CD14-positive monocyte (primary cell): ENCODE measurements around the gene PPP1R15B. TPM values are rescaled to one million over a fixed set of nuclear protein-coding genes. Genes with fewer than 3 reads are reported as not detected.

Experiments used
- DNase-seq, 3 donors: peaks; one replicate each; pipeline ENCODE4 v3.0.0-alpha.2; 2011 to 2022
- H2AFZ ChIP-seq: 2 replicates; pipeline ENCODE4 v1.6.0; 2012; ENCODE audit warnings: mild to moderate bottlenecking, low read depth, low read length, inconsistent platforms; ENCODE audit not compliant: insufficient read depth, poor library complexity, severe bottlenecking
- H3K27ac ChIP-seq, 2 donors: 1 replicate in 1 of 2; 2 replicates in 1 of 2; pipeline ENCODE4 v1.5.1; 2012 to 2013; ENCODE audit warnings: low read length in 2 of 2, control low read depth in 1 of 2, inconsistent platforms in 1 of 2, low read depth in 1 of 2, mild to moderate bottlenecking in 1 of 2
- H3K27me3 ChIP-seq, 2 donors: one replicate each; pipeline versions ENCODE4 v1.6.0 to v1.6.1; 2011 to 2013; ENCODE audit warnings: low read length in 2 of 2; ENCODE audit not compliant: control insufficient read depth in 2 of 2, insufficient read depth in 2 of 2
- H3K36me3 ChIP-seq, 2 donors: replicated peaks in 1 of 2; 1 replicate in 1 of 2; 2 replicates in 1 of 2; pipeline versions ENCODE4 v1.5.1 to v1.6.1; 2012 to 2013; ENCODE audit warnings: low read length in 2 of 2, control low read depth in 1 of 2, inconsistent platforms in 1 of 2, mild to moderate bottlenecking in 1 of 2; ENCODE audit not compliant: insufficient read depth in 2 of 2, control insufficient read depth in 1 of 2
- H3K4me1 ChIP-seq, 2 donors: 1 replicate in 1 of 2; 2 replicates in 1 of 2; pipeline versions ENCODE4 v1.5.1 to v1.6.1; 2012 to 2013; ENCODE audit warnings: low read length in 2 of 2, control low read depth in 1 of 2, inconsistent platforms in 1 of 2, mild to moderate bottlenecking in 1 of 2, moderate library complexity in 1 of 2; ENCODE audit not compliant: insufficient read depth in 2 of 2, control insufficient read depth in 1 of 2
- H3K4me2 ChIP-seq: replicated peaks from 2 replicates; pipeline ENCODE3; 2012; ENCODE audit warnings: low read length, moderate library complexity, mild to moderate bottlenecking; ENCODE audit not compliant: poor library complexity, severe bottlenecking; ENCODE audit errors: extremely low read depth
- H3K4me3 ChIP-seq, 3 experiments: fragments of 200-600 bp in 1 of 3; sonication (generic) in 1 of 3; replicated peaks in 1 of 3; 1 replicate in 2 of 3; 2 replicates in 1 of 3; pipeline ENCODE4 v1.5.1; 2011 to 2013; ENCODE audit warnings: low read length in 3 of 3, mild to moderate bottlenecking in 3 of 3, control low read depth in 2 of 3, low read depth in 2 of 3, inconsistent platforms in 1 of 3, moderate library complexity in 1 of 3
- H3K79me2 ChIP-seq: 2 replicates; pipeline ENCODE4 v1.6.0; 2012; ENCODE audit warnings: mild to moderate bottlenecking, control low read depth, inconsistent platforms, low read length, moderate library complexity; ENCODE audit not compliant: insufficient read depth
- H3K9ac ChIP-seq: 2 replicates; pipeline ENCODE4 v1.6.0; 2017; ENCODE audit warnings: low read length, mild to moderate bottlenecking; ENCODE audit not compliant: insufficient read depth, poor library complexity, severe bottlenecking
- H3K9me3 ChIP-seq, 2 donors: replicated peaks in 1 of 2; 1 replicate in 1 of 2; 2 replicates in 1 of 2; pipeline versions ENCODE4 v1.5.1 to v1.6.1; 2012 to 2013; ENCODE audit warnings: low read length in 2 of 2, control low read depth in 1 of 2; ENCODE audit not compliant: control insufficient read depth in 1 of 2, insufficient read depth in 1 of 2
- H4K20me1 ChIP-seq: 2 replicates; pipeline ENCODE4 v1.6.0; 2012; ENCODE audit warnings: mild to moderate bottlenecking, low read length, control low read depth, moderate library complexity; ENCODE audit not compliant: insufficient read depth
- H3K27ac Mint-ChIP-seq, 7 donors: one replicate each; pipeline ENCODE4 v1.8.0; 2020; ENCODE audit warnings: mild to moderate bottlenecking in 7 of 7, mixed read lengths in 7 of 7, moderate library complexity in 6 of 7, inconsistent platforms in 2 of 7
- H3K27me3 Mint-ChIP-seq, 3 donors: one replicate each; pipeline ENCODE4 v1.8.0; 2021 to 2022; ENCODE audit warnings: low read depth in 3 of 3, mild to moderate bottlenecking in 3 of 3, mixed read lengths in 3 of 3, moderate library complexity in 3 of 3, inconsistent platforms in 1 of 3
- H3K36me3 Mint-ChIP-seq, 2 donors: one replicate each; pipeline ENCODE4 v1.8.0; 2020; ENCODE audit warnings: mixed read lengths in 2 of 2, inconsistent platforms in 1 of 2, mild to moderate bottlenecking in 1 of 2
- H3K4me1 Mint-ChIP-seq: one replicate; pipeline ENCODE4 v1.8.0; 2020; ENCODE audit warnings: mild to moderate bottlenecking, mixed read lengths
- H3K4me3 Mint-ChIP-seq, 2 donors: one replicate each; pipeline ENCODE4 v1.8.0; 2020; ENCODE audit warnings: mild to moderate bottlenecking in 2 of 2, mixed read lengths in 2 of 2, moderate library complexity in 1 of 2
- H3K9me3 Mint-ChIP-seq, 7 donors: one replicate each; pipeline ENCODE4 v1.8.0; 2020 to 2022; ENCODE audit warnings: mixed read lengths in 7 of 7, mild to moderate bottlenecking in 6 of 7, moderate library complexity in 6 of 7, inconsistent platforms in 2 of 7
- WGBS: methylation state at CpG from one replicate; pipeline ENCODE4 v1.1.5; 2013; ENCODE audit warnings: missing lambda C conversion rate; ENCODE audit not compliant: insufficient coverage; 5-methylcytosine and 5-hydroxymethylcytosine counted together
- intact Hi-C, 2 donors: fragments of 100-400 bp; cut with micrococcal nuclease; formaldehyde crosslinking; loops; one replicate each; pipeline versions ENCODE4 v1.15.0 to v1.15.1; 2023
- polyA plus RNA-seq, 3 donors: library from polyadenylated mRNA; depleted of rRNA in 1 of 3; unstranded in 2 of 3; stranded (reverse) in 1 of 3; fragments of 300-500 nt in 2 of 3; fragments of >200 nt in 1 of 3; fragmentation: Illumina TruSeq in 2 of 3; gene quantifications; 1 replicate in 2 of 3; 2 replicates in 1 of 3; pipeline ENCODE4 v1.2.3, GENCODE V29; 2012 to 2021
- TF ChIP-seq, protein P1 (sequence below): fragments of 200-600 bp; IDR thresholded peaks from one replicate; pipeline ENCODE4 v1.8.0; 2022; ENCODE audit warnings: antibody characterized with exemption, mild to moderate bottlenecking

Gene PPP1R15B
- polyA plus RNA-seq, 3 donors, result 31.1 to 117 (median 31.8) TPM

DNA sequence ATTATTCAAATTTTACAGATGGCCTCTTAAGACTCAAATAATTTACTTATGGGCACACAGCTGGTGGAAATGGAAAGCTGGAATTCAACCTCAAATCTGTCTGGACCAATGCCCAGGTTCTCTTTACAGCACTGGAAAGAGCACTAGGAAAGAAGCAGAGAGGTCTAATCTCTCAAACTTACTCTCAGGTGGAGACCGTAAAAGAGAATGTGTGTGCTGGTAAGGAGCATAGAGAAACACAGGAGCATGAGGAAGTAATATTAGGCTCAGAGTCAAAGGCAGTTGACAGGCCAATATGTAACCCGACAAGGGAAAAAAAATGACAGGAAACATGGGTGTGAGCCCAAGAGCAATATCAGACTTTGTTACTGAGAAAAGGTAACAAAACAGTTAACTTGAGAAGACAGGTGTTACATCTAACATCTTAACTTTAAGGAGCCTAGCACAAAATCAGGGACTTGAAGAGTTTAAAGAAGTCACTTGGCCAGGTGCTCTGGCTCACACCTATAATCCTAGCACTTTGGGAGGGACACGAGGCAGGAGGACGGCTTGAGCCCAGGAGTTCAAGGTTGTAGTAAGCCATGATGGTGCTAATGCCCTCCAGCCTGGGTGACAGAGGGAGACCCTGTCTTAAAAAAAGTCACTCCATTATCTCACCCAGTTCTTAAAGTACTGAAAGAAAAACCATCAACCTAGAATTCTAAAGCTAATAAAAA is 20.7 kb downstream of the PPP1R15B start:
- H3K36me3 ChIP-seq, result no peaks in the 10 kb centered on the region
- intact Hi-C loops, result no loop called here
- no peaks in the 10 kb centered on the region for H3K9me3 ChIP-seq
- no peaks in the 10 kb centered on the region for H3K27me3 ChIP-seq
- peaks cover 3 to 4% of the 10 kb centered on the region in 2 donors for H3K36me3 Mint-ChIP-seq
- H3K9me3 Mint-ChIP-seq, result no peaks in the 10 kb centered on the region
- no peaks in the 10 kb centered on the region for H3K4me1 Mint-ChIP-seq
- peaks cover 2 to 7% (median 6%) of the 10 kb centered on the region in 3 donors for H3K27me3 Mint-ChIP-seq
- 0% methylated on average over 1 of the region's 4 CpGs for WGBS
- DNase-seq, result no peak
- no peak overlapping the region for H3K4me3 ChIP-seq
- H3K27ac Mint-ChIP-seq, result no peak overlapping the region
- H3K4me2 ChIP-seq, result no peak overlapping the region
- no peak overlapping the region for H3K4me3 Mint-ChIP-seq
- H3K9ac ChIP-seq, result no peak overlapping the region
- H2AFZ ChIP-seq, result no peak overlapping the region
- no peaks in the 10 kb centered on the region for H3K4me1 ChIP-seq
- TF ChIP-seq, protein P1, sequence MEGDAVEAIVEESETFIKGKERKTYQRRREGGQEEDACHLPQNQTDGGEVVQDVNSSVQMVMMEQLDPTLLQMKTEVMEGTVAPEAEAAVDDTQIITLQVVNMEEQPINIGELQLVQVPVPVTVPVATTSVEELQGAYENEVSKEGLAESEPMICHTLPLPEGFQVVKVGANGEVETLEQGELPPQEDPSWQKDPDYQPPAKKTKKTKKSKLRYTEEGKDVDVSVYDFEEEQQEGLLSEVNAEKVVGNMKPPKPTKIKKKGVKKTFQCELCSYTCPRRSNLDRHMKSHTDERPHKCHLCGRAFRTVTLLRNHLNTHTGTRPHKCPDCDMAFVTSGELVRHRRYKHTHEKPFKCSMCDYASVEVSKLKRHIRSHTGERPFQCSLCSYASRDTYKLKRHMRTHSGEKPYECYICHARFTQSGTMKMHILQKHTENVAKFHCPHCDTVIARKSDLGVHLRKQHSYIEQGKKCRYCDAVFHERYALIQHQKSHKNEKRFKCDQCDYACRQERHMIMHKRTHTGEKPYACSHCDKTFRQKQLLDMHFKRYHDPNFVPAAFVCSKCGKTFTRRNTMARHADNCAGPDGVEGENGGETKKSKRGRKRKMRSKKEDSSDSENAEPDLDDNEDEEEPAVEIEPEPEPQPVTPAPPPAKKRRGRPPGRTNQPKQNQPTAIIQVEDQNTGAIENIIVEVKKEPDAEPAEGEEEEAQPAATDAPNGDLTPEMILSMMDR, result no peak
- H3K79me2 ChIP-seq, result no peaks in the 10 kb centered on the region
- H3K27ac ChIP-seq, result no peak overlapping the region
- H4K20me1 ChIP-seq, result no peaks in the 10 kb centered on the region

DNA sequence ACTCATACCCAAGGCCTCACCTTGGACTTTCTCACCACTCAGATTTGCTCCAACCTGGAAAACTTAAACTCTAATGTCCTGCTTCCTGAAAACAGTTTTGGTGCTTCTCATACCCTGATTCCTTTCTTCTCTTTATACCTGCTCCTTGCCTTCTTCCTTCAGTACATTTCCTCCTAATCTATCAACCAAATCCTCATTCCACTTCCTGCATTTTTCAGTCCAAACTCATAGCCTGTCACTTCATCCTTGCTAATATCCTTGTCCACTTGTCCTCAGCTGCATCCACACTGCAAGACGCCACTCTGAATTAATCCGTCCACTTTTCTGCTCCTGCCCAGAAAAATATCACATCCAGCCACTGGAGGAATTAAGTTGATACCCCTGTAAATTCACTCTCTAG is 25.9 kb downstream of the PPP1R15B start:
- no peak overlapping the region for H3K27ac Mint-ChIP-seq

More for the DNA sequence above, 25.9 kb downstream of the PPP1R15B start:
- H3K27me3 ChIP-seq, result no peaks in the 10 kb centered on the region
- Mint-ChIP-seq H3K4me3 (no peak overlapping the region), H3K36me3 (no peaks in the 10 kb centered on the region), H3K27me3 (peaks cover 1 to 2% (median 2%) of the 10 kb centered on the region in 3 donors), H3K9me3 (no peaks in the 10 kb centered on the region), H3K4me1 (no peaks in the 10 kb centered on the region)
- no peak overlapping the region for H3K27ac ChIP-seq
- no peaks in the 10 kb centered on the region for H3K36me3 ChIP-seq
- intact Hi-C loops, result no loop called here
- no peak overlapping the region for H3K9ac ChIP-seq
- no peaks in the 10 kb centered on the region for H3K79me2 ChIP-seq
- H3K4me1 ChIP-seq, result peaks cover 7 to 10% of the 10 kb centered on the region in 2 donors
- no peak overlapping the region for H3K4me2 ChIP-seq
- H2AFZ ChIP-seq, result no peak overlapping the region
- no peaks in the 10 kb centered on the region for H4K20me1 ChIP-seq
- no peaks in the 10 kb centered on the region for H3K9me3 ChIP-seq
- TF ChIP-seq, protein P1, result no peak
- no peak overlapping the region for H3K4me3 ChIP-seq
- 92% methylated on average over 2 of the region's 2 CpGs for WGBS
- no peak for DNase-seq
